H1 (cell line): ENCODE data around the gene ARHGAP12. TPM values are rescaled to one million over a fixed set of nuclear protein-coding genes. Genes with fewer than 3 reads are reported as not detected.

ENCODE experiments used
- CTCF ChIA-PET: fragments of 300-600 bp; sonication (Branson Sonifier 250); formaldehyde crosslinking; loops from one replicate; lab custom pipeline; 2021; ENCODE audit not compliant: partially characterized antibody; lab: Charles Lee
- POLR2A ChIA-PET: fragments of 300-600 bp; sonication (Branson Sonifier 250); formaldehyde crosslinking; loops from one replicate; lab custom pipeline; 2021; ENCODE audit warnings: inconsistent platforms; ENCODE audit not compliant: partially characterized antibody; lab: Charles Lee
- DNase-seq, 2 experiments: peaks; one replicate each; pipeline versions ENCODE4 v3.0.0 to v3.0.0-alpha.2; 2010 to 2022; ENCODE audit warnings: low spot score in 2 of 2, low read depth in 1 of 2, mixed read lengths in 1 of 2
- FAIRE-seq: peaks from 2 replicates; lab custom pipeline; 2011; peaks lifted over from hg19 to GRCh38; lab: Jason Lieb, UNC
- H2AFZ ChIP-seq: 2 replicates; pipeline ENCODE4 v1.8.1; 2012; ENCODE audit warnings: low read length, inconsistent platforms
- H2AK5ac ChIP-seq: 2 replicates; pipeline ENCODE4 v1.6.1; 2013; ENCODE audit warnings: low read depth, low read length
- H2BK120ac ChIP-seq: replicated peaks from 2 replicates; pipeline ENCODE3; 2013; ENCODE audit warnings: low read depth, low read length, inconsistent platforms
- H2BK12ac ChIP-seq: 2 replicates; pipeline ENCODE4 v1.6.1; 2013; ENCODE audit warnings: low read depth, low read length
- H2BK15ac ChIP-seq: 2 replicates; pipeline ENCODE4 v1.6.1; 2013; ENCODE audit warnings: low read length
- H2BK20ac ChIP-seq: 2 replicates; pipeline ENCODE4 v1.6.1; 2013; ENCODE audit warnings: low read length
- H2BK5ac ChIP-seq: 2 replicates; pipeline ENCODE4 v1.6.1; 2013; ENCODE audit warnings: low read depth, low read length
- H3K14ac ChIP-seq: 2 replicates; pipeline ENCODE4 v1.6.1; 2013; ENCODE audit warnings: inconsistent platforms; ENCODE audit not compliant: insufficient read length
- H3K18ac ChIP-seq: 2 replicates; pipeline ENCODE4 v1.6.1; 2013; ENCODE audit warnings: low read length; ENCODE audit errors: extremely low read depth
- H3K23ac ChIP-seq: 2 replicates; pipeline ENCODE4 v1.6.1; 2013; ENCODE audit warnings: inconsistent platforms; ENCODE audit not compliant: insufficient read length
- H3K23me2 ChIP-seq: 2 replicates; pipeline ENCODE4 v1.6.1; 2013; ENCODE audit warnings: low read depth, low read length
- H3K27ac ChIP-seq: 2 replicates; pipeline ENCODE4 v1.6.1; 2011; ENCODE audit warnings: low read depth, low read length, inconsistent platforms
- H3K27me3 ChIP-seq, 4 experiments: replicated peaks in 1 of 4; 1 replicate in 1 of 4; 2 replicates in 3 of 4; pipeline versions ENCODE4 v1.6.1 to v1.8.1; 2011 to 2013; ENCODE audit warnings: low read length in 3 of 4, mild to moderate bottlenecking in 3 of 4, inconsistent platforms in 2 of 4, mixed read lengths in 2 of 4, moderate library complexity in 1 of 4; ENCODE audit not compliant: control insufficient read depth in 3 of 4, insufficient read depth in 3 of 4; ENCODE audit errors: extremely low read depth in 1 of 4
- H3K36me3 ChIP-seq, 4 experiments: 2 replicates each; pipeline versions ENCODE4 v1.6.1 to v1.8.1; 2011 to 2013; ENCODE audit warnings: mild to moderate bottlenecking in 4 of 4, low read length in 3 of 4, moderate library complexity in 2 of 4, control low read depth in 1 of 4, inconsistent platforms in 1 of 4; ENCODE audit not compliant: insufficient read depth in 4 of 4, control insufficient read depth in 2 of 4
- H3K4ac ChIP-seq: replicated peaks from 2 replicates; pipeline ENCODE3; 2013; ENCODE audit warnings: low read length, low read depth, mixed read lengths, inconsistent platforms; ENCODE audit not compliant: insufficient read length
- H3K4me1 ChIP-seq, 4 experiments: replicated peaks in 1 of 4; 1 replicate in 1 of 4; 2 replicates in 3 of 4; pipeline versions ENCODE4 v1.6.1 to v1.8.1; 2011 to 2013; ENCODE audit warnings: low read length in 3 of 4, inconsistent platforms in 2 of 4, mixed read lengths in 1 of 4; ENCODE audit not compliant: insufficient read depth in 4 of 4, control insufficient read depth in 3 of 4
- H3K4me2 ChIP-seq, 2 experiments: 2 replicates each; pipeline versions ENCODE4 v1.6.1 to v1.8.1; 2011 to 2013; ENCODE audit warnings: low read depth in 2 of 2, low read length in 2 of 2, control low read depth in 1 of 2, inconsistent platforms in 1 of 2, mild to moderate bottlenecking in 1 of 2; ENCODE audit not compliant: insufficient read depth in 1 of 2
- H3K4me3 ChIP-seq, 4 experiments: fragments of 200-600, 300-600 bp in 1 of 4; sonication (generic), shearing (Covaris generic), sonication (Bioruptor Twin) in 1 of 4; 2 replicates each; pipeline versions ENCODE4 v1.5.1 to v1.8.1; 2011 to 2016; ENCODE audit warnings: low read length in 4 of 4, low read depth in 3 of 4, control low read depth in 2 of 4, inconsistent platforms in 2 of 4, mild to moderate bottlenecking in 2 of 4, mixed read lengths in 1 of 4, moderate library complexity in 1 of 4; ENCODE audit not compliant: insufficient read depth in 2 of 4; ENCODE audit errors: extremely low read depth in 1 of 4
- H3K56ac ChIP-seq: replicated peaks from 2 replicates; pipeline ENCODE3; 2013; ENCODE audit warnings: low read depth, mild to moderate bottlenecking, mixed read lengths, low read length, inconsistent platforms; ENCODE audit not compliant: insufficient read length
- H3K79me1 ChIP-seq: 2 replicates; pipeline ENCODE4 v1.6.1; 2013; ENCODE audit warnings: low read depth, low read length, control low read depth
- H3K79me2 ChIP-seq, 2 experiments: 2 replicates each; pipeline versions ENCODE4 v1.6.1 to v1.8.1; 2012 to 2013; ENCODE audit warnings: low read length in 2 of 2, mild to moderate bottlenecking in 2 of 2, inconsistent platforms in 1 of 2; ENCODE audit not compliant: insufficient read depth in 2 of 2, control insufficient read depth in 1 of 2
- H3K9ac ChIP-seq, 4 experiments: replicated peaks in 1 of 4; 1 replicate in 1 of 4; 2 replicates in 3 of 4; pipeline versions ENCODE4 v1.6.1 to v1.8.1; 2011 to 2013; ENCODE audit warnings: low read depth in 3 of 4, low read length in 3 of 4, control low read depth in 2 of 4, mild to moderate bottlenecking in 2 of 4, moderate library complexity in 2 of 4, inconsistent platforms in 1 of 4; ENCODE audit errors: extremely low read depth in 1 of 4
- H3K9me3 ChIP-seq, 2 experiments: 2 replicates each; pipeline versions ENCODE4 v1.6.1 to v1.8.1; 2012 to 2013; ENCODE audit warnings: mild to moderate bottlenecking in 2 of 2, moderate library complexity in 2 of 2, control low read depth in 1 of 2, inconsistent platforms in 1 of 2, low read depth in 1 of 2, low read length in 1 of 2, mixed read lengths in 1 of 2; ENCODE audit not compliant: insufficient read depth in 2 of 2
- H4K20me1 ChIP-seq, 2 experiments: replicated peaks in 1 of 2; 2 replicates each; pipeline versions ENCODE3 to v1.8.1; 2011 to 2013; ENCODE audit warnings: inconsistent platforms in 2 of 2, low read length in 2 of 2, mild to moderate bottlenecking in 1 of 2; ENCODE audit not compliant: insufficient read depth in 2 of 2, control insufficient read depth in 1 of 2
- H4K5ac ChIP-seq: 2 replicates; pipeline ENCODE4 v1.6.1; 2013; ENCODE audit warnings: low read length, low read depth, mixed read lengths, inconsistent platforms; ENCODE audit not compliant: insufficient read length
- H4K8ac ChIP-seq: 2 replicates; pipeline ENCODE4 v1.8.0; 2013; ENCODE audit warnings: mild to moderate bottlenecking, moderate library complexity, low read length, inconsistent platforms; ENCODE audit not compliant: insufficient read depth; ENCODE audit errors: extremely low read depth
- H4K91ac ChIP-seq: replicated peaks from 2 replicates; pipeline ENCODE3; 2013; ENCODE audit warnings: low read length, mixed read lengths, inconsistent platforms; ENCODE audit not compliant: insufficient read length
- KDM5A ChIP-seq: fragments of 200-600 bp; IDR thresholded peaks from 2 replicates; pipeline ENCODE4 v1.7.1; 2012; ENCODE audit warnings: mild to moderate bottlenecking, low read length, inconsistent platforms, mixed read lengths
- RNF2 ChIP-seq: fragments of 200-900, 300-1000 bp; sonication (generic); IDR thresholded peaks from 2 replicates; pipeline ENCODE4 v1.7.1; 2016; ENCODE audit warnings: borderline replicate concordance, low read depth, mild to moderate bottlenecking, antibody characterized with exemption, low read length; ENCODE audit not compliant: poor library complexity, severe bottlenecking; ENCODE audit errors: missing control alignments
- WGBS, 2 experiments: shearing (Covaris generic) in 1 of 2; methylation state at CpG; one replicate each; pipeline versions ENCODE4 v1.1.6 to v1.1.7; 2013 to 2015; ENCODE audit warnings: low lambda C conversion rate in 2 of 2, mixed read lengths in 2 of 2, inconsistent platforms in 1 of 2, low coverage in 1 of 2, missing lambda C conversion rate in 1 of 2; ENCODE audit not compliant: insufficient replicate concordance in 2 of 2, insufficient coverage in 1 of 2, insufficient read length in 1 of 2; ENCODE audit errors: extremely low coverage in 1 of 2, missing lambda C conversion rate in 1 of 2; 5-methylcytosine and 5-hydroxymethylcytosine counted together
- polyA plus RNA-seq, 7 experiments: library from polyadenylated mRNA; depleted of rRNA in 3 of 7; stranded (reverse) in 5 of 7; unstranded in 2 of 7; fragments of >200 nt in 5 of 7; fragments of 200-250 nt in 2 of 7; gene quantifications; 1 replicate in 5 of 7; 2 replicates in 1 of 7; 4 replicates in 1 of 7; pipeline versions ENCODE4 v1.2.1 to v1.2.3, GENCODE V29; 2011 to 2013; ENCODE audit warnings: missing spikeins in 2 of 7, mixed read lengths in 2 of 7
- total RNA-seq: library from RNA; stranded (reverse); fragmentation: NEBNext Ultra II Directional; extraction: Animal tissue kit (Norgen Biotek cat#: 25700); gene quantifications from 2 replicates; pipeline ENCODE4 v1.2.1, GENCODE V29; 2021

ARHGAP12 gene
- total and polyA plus RNA-seq, 2 of the 8 experiments (the other 6 are each of a cell fraction or from before 2014, with no cell fraction given) = 10.1 to 39.0 TPM

DNA sequence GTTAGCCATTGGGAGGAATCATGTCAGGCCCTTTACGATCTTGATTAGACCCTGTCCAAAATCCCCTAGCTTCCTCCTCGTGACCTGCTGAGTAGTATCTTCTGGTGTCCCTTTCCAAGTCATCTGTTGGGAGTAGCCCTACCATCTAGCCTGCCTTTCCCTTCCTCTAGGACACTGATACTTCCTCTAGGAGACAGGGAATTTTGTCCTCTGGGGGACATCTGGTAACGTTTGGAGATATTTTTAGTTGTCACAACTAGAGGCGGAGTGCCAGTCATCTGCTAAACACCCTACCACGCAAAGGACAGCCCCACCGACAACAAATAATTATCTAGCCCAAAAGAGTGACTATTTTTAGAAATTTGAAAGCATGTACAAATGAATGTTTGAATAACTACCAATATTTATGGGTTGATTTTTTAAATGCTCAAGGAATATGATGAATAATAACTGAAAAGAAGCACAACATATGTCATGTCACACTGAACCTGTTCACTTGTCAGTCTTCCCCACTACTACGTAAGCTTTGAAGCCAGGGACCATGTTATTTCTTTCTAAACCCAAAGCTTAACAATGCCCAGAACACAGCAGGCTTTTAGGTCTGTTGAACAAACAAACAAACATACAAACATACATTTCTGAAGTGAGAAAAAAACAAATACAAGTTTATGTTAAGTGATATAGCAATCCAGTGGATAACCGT is 105.9 kb downstream of the ARHGAP12 start:
- POLR2A ChIA-PET = interaction anchor here (0.6 to 0.7 kb wide), 2 partner anchors 16 to 930 kb away, joined by 3 read pairs; no protein-coding TSS in a partner anchor
- Histone ChIP-seq H3K79me1 (no peaks in the 10 kb centered on the region; the same call in 1 of the 2 replicates), H3K23me2 (no peaks in the 10 kb centered on the region), H2AFZ (no peak overlapping the region), H3K4me3 (no peak overlapping the region), H3K14ac (no peak overlapping the region), H2BK5ac (no peak overlapping the region), H2AK5ac (no peak overlapping the region), H2BK12ac (no peak overlapping the region), H2BK15ac (no peak overlapping the region), H3K27me3 (no peaks in the 10 kb centered on the region), H3K4me1 (no peaks in the 10 kb centered on the region), H3K23ac (no peak overlapping the region), H3K36me3 (no peaks in the 10 kb centered on the region), H4K91ac (no peak overlapping the region), H3K9me3 (no peaks in the 10 kb centered on the region), H2BK20ac (no peak overlapping the region), H3K56ac (no peak overlapping the region), H2BK120ac (no peak overlapping the region), H3K79me2 (no peaks in the 10 kb centered on the region), H3K18ac (no peak overlapping the region), H4K8ac (no peak overlapping the region), H3K4me2 (no peak overlapping the region), H4K20me1 (no peaks in the 10 kb centered on the region), H3K4ac (no peak overlapping the region), H3K27ac (no peak overlapping the region), H3K9ac (no peak overlapping the region), H4K5ac (no peak overlapping the region)
- no peak for FAIRE-seq
- 93% methylated on average over 8 of the region's 8 CpGs; no CpG with 5 or more reads in 1 of the 2 experiments for WGBS, 2 experiments
- CTCF ChIA-PET = no interaction called here
- no peak for DNase-seq
- TF ChIP-seq KDM5A (no peak), RNF2 (no peak)
